ENCODE measurements around the gene HS3ST2.

HS3ST2 gene

GRCh38 chr16:22813948-22814710 lies at the start of gene HS3ST2:
HS3ST2 (plus strand) TSS chr16:22814162; CDS start chr16:22814611, 449 bp downstream.
- DNase-seq: no peak

GRCh38 chr16:22764662-22765327 lies 49.2 kb upstream of the HS3ST2 start:
- DNase-seq: no peak

DNA sequence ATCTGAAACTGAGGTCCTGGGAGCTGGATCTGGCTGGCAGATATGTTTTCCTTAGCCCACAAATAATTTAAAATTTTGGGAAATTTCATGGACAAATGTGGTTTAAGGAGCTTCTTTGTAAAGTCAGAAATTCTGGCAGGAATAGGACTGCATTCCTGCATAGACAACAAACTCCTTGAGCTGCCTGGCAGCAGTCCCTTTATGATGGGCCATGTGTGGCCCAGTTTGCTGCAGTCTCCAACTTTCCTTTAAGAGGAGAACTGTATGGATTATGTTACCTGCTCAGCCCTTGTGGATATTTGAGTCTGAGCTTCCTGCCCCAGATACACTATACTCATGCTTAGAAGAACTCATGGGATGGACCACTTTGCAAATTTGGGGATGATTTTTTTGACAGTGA lies 48.5 kb upstream of the HS3ST2 start:
- DNase-seq: no peak

GRCh38 chr16:22770866-22771265 lies 43.1 kb upstream of the HS3ST2 start:
- DNase-seq: no peak

- DNase-seq: no peak
Measured at GRCh38 chr16:22771551-22771950, 42.4 kb upstream of the HS3ST2 start.

GRCh38 chr16:22775220-22775922 lies 38.6 kb upstream of the HS3ST2 start:
- DNase-seq: no peak

DNA sequence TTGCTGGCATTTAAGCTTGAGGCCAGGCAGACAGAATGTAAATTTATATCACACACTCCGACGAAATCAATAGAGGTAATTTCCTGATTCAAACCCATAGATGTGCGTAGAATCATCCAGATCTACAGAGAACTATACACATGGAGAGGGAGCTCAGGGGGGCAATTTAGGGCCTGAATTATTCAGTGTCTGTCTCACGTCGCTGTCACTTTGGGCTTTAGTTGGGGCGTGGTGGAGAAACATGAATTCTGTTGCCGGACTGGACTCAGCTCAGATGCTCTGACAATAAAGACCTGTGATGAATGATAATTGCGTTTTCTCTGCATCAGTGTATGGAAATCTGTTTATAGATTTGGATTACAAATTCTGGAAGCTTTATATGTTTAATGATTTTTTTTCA lies 32.5 kb upstream of the HS3ST2 start:
- no peak for DNase-seq

DNA sequence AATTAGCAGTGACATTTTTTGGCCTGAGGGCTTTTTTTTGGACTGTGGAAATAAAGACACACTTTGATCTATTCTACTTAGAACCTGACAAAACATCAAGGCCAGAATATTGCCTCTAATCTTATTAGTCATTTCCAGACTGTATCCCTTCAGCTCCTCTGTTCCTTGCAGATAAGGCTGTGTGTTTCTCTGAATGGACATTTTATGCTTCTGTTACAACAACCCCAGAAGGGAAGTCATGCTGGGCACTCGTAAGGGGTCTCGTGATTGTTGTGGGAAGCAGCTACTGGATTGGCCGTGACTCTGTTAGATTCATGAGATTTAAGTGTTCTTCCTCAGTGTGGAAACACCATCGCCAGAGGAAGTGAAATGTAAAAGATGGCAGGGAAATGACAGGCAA lies 31.6 kb upstream of the HS3ST2 start:
- no peak for DNase-seq

DNA sequence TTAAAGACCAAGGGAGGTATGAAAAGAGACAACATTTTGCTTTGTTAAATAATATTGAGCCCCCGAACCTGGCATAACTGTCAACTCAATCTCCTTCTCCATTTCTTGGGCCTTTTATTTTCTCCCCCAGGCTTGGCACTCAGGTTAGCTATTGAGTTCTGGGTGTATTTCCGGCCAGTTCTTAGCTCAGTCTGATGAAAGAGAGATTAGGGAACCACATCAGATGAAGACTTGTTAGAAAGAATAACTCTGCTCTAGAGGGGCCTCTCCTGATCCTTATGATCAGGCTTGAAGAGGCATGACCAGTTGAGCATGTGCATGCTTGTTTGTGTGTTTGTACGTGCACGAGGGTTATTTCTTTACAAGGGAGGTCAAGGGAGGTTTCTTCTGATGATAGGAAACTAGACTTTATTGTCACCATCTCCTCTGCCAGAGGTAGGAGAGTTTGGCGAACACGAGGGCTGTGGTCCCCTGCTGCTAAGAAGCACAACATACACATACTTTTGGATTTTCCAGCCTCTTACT lies 29.2 kb upstream of the HS3ST2 start:
- no peak for DNase-seq

DNA sequence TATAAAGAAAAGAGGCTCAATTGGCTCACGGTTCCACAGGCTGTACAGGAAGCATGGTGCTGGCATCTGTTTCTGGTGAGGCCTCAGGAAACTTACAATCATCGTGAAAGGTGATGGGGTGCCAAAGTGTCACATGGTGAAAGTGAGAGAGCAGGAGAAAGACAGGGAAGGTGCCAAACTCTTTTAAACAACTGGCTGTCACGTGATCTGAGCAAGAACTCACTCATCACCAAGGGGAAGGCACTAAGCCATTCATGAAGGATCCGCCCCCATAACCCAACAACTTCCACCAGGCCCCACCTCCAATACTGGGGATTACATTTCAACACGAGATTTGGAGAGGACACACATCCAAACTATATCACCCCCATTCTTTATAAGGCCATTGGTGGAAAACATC lies 28.4 kb upstream of the HS3ST2 start:
- no peak for DNase-seq

- no peak for DNase-seq
Measured at GRCh38 chr16:22786284-22786683, 27.7 kb upstream of the HS3ST2 start.

DNA sequence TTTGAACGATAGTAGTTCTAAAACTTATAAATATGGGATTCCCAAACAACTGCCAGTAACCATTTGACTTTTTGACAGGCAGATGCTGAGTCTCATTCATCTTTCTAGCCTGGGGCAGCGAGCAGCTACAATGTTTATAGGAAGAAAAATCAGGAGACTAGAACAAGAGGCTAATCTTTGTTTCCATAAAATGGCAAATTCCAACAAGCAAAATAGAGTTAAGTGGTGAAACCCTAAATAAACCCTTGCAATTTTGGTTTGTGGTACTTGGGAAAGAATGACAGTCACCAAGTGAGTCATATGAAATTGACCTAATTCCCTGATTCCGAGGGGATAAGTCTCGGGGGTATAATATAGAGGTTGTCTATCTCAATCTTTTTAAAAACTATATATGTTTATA lies 27.3 kb upstream of the HS3ST2 start:
- DNase-seq: no peak

GRCh38 chr16:22787466-22788192 lies 26.3 kb upstream of the HS3ST2 start:
- DNase-seq: no peak

- no peak for DNase-seq
Measured at GRCh38 chr16:22788193-22788530, 25.8 kb upstream of the HS3ST2 start.

DNA sequence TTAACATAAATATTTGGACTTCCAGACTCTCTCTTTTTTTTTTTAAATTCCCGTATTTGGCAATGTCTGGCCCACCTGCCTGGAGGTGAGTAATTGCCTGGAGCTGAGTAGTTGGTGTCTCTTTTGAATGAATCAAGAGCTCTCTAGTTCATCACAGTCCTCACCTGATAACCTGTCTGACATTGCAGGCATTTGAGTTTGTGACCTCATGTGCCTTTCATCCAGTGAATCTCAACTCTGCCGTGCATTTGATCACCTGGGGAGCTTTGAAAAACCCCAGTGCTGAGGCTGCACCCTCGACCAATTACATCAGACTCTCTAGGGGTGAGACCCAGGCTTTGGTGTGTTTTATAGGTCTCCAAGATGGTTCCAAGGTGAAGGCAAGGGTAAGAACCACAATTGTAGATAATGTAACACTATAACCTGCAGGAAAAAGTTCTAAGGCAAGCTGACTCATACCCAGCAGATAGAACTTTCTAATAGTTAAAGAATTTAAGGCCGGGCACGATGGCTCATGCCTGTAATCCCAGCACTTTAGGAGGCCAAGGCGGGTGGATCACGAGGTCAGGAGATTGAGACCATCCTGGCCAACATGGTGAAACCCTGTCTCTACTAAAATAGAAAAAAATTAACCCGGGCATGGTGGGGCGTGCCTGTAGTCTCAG lies 24.5 kb upstream of the HS3ST2 start:
- DNase-seq: no peak

- DNase-seq: no peak
Measured at GRCh38 chr16:22797551-22797950, 16.4 kb upstream of the HS3ST2 start.

GRCh38 chr16:22799113-22799512 lies 14.8 kb upstream of the HS3ST2 start:
- DNase-seq: no peak

GRCh38 chr16:22804893-22805292 lies 9.1 kb upstream of the HS3ST2 start:
- DNase-seq: no peak

DNA sequence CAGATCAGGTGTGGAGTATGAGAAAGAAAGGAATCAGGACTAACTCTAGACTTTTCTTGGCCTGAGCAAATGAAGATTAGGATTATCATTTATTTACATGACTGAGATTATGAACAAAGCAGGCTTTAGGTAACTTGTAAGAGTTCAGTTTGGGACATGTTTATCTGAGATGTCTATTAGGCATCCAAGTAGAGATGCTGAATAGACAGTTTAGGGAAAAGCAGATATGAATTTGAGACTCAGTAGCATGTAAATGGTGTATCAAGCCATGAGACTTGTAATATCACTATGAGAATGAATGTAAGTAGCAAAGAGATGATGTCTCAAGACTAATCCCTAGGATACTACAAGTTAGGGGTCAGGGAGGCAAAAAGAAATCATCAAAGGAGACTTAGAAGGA lies 8.6 kb upstream of the HS3ST2 start:
- no peak for DNase-seq

- no peak for DNase-seq
Measured at GRCh38 chr16:22806811-22807210, 7.2 kb upstream of the HS3ST2 start.

- DNase-seq: no peak
Measured at GRCh38 chr16:22810226-22810625, 3.7 kb upstream of the HS3ST2 start.

- no peak for DNase-seq
Measured at GRCh38 chr16:22813223-22813947, 577 bp upstream of the HS3ST2 start.

Measured in NCI-H526 (cell line).